CD14-positive monocyte (primary cell): ENCODE measurements around the gene RTRAF. TPM values are rescaled to one million over a fixed set of nuclear protein-coding genes. Genes with fewer than 3 reads are reported as not detected.

Experiments
- DNase-seq, 3 donors: peaks; one replicate each; pipeline ENCODE4 v3.0.0-alpha.2; 2011 to 2022
- H2AFZ ChIP-seq: 2 replicates; pipeline ENCODE4 v1.6.0; 2012; ENCODE audit warnings: mild to moderate bottlenecking, low read depth, low read length, inconsistent platforms; ENCODE audit not compliant: insufficient read depth, poor library complexity, severe bottlenecking
- H3K27ac ChIP-seq, 2 donors: 1 replicate in 1 of 2; 2 replicates in 1 of 2; pipeline ENCODE4 v1.5.1; 2012 to 2013; ENCODE audit warnings: low read length in 2 of 2, control low read depth in 1 of 2, inconsistent platforms in 1 of 2, low read depth in 1 of 2, mild to moderate bottlenecking in 1 of 2
- H3K27me3 ChIP-seq, 2 donors: one replicate each; pipeline versions ENCODE4 v1.6.0 to v1.6.1; 2011 to 2013; ENCODE audit warnings: low read length in 2 of 2; ENCODE audit not compliant: control insufficient read depth in 2 of 2, insufficient read depth in 2 of 2
- H3K36me3 ChIP-seq, 2 donors: replicated peaks in 1 of 2; 1 replicate in 1 of 2; 2 replicates in 1 of 2; pipeline versions ENCODE4 v1.5.1 to v1.6.1; 2012 to 2013; ENCODE audit warnings: low read length in 2 of 2, control low read depth in 1 of 2, inconsistent platforms in 1 of 2, mild to moderate bottlenecking in 1 of 2; ENCODE audit not compliant: insufficient read depth in 2 of 2, control insufficient read depth in 1 of 2
- H3K4me1 ChIP-seq, 2 donors: 1 replicate in 1 of 2; 2 replicates in 1 of 2; pipeline versions ENCODE4 v1.5.1 to v1.6.1; 2012 to 2013; ENCODE audit warnings: low read length in 2 of 2, control low read depth in 1 of 2, inconsistent platforms in 1 of 2, mild to moderate bottlenecking in 1 of 2, moderate library complexity in 1 of 2; ENCODE audit not compliant: insufficient read depth in 2 of 2, control insufficient read depth in 1 of 2
- H3K4me2 ChIP-seq: replicated peaks from 2 replicates; pipeline ENCODE3; 2012; ENCODE audit warnings: low read length, moderate library complexity, mild to moderate bottlenecking; ENCODE audit not compliant: poor library complexity, severe bottlenecking; ENCODE audit errors: extremely low read depth
- H3K4me3 ChIP-seq, 3 experiments: fragments of 200-600 bp in 1 of 3; sonication (generic) in 1 of 3; replicated peaks in 1 of 3; 1 replicate in 2 of 3; 2 replicates in 1 of 3; pipeline ENCODE4 v1.5.1; 2011 to 2013; ENCODE audit warnings: low read length in 3 of 3, mild to moderate bottlenecking in 3 of 3, control low read depth in 2 of 3, low read depth in 2 of 3, inconsistent platforms in 1 of 3, moderate library complexity in 1 of 3
- H3K79me2 ChIP-seq: 2 replicates; pipeline ENCODE4 v1.6.0; 2012; ENCODE audit warnings: mild to moderate bottlenecking, control low read depth, inconsistent platforms, low read length, moderate library complexity; ENCODE audit not compliant: insufficient read depth
- H3K9ac ChIP-seq: 2 replicates; pipeline ENCODE4 v1.6.0; 2017; ENCODE audit warnings: low read length, mild to moderate bottlenecking; ENCODE audit not compliant: insufficient read depth, poor library complexity, severe bottlenecking
- H3K9me3 ChIP-seq, 2 donors: replicated peaks in 1 of 2; 1 replicate in 1 of 2; 2 replicates in 1 of 2; pipeline versions ENCODE4 v1.5.1 to v1.6.1; 2012 to 2013; ENCODE audit warnings: low read length in 2 of 2, control low read depth in 1 of 2; ENCODE audit not compliant: control insufficient read depth in 1 of 2, insufficient read depth in 1 of 2
- H4K20me1 ChIP-seq: 2 replicates; pipeline ENCODE4 v1.6.0; 2012; ENCODE audit warnings: mild to moderate bottlenecking, low read length, control low read depth, moderate library complexity; ENCODE audit not compliant: insufficient read depth
- H3K27ac Mint-ChIP-seq, 7 donors: one replicate each; pipeline ENCODE4 v1.8.0; 2020; ENCODE audit warnings: mild to moderate bottlenecking in 7 of 7, mixed read lengths in 7 of 7, moderate library complexity in 6 of 7, inconsistent platforms in 2 of 7
- H3K27me3 Mint-ChIP-seq, 3 donors: one replicate each; pipeline ENCODE4 v1.8.0; 2021 to 2022; ENCODE audit warnings: low read depth in 3 of 3, mild to moderate bottlenecking in 3 of 3, mixed read lengths in 3 of 3, moderate library complexity in 3 of 3, inconsistent platforms in 1 of 3
- H3K36me3 Mint-ChIP-seq, 2 donors: one replicate each; pipeline ENCODE4 v1.8.0; 2020; ENCODE audit warnings: mixed read lengths in 2 of 2, inconsistent platforms in 1 of 2, mild to moderate bottlenecking in 1 of 2
- H3K4me1 Mint-ChIP-seq: one replicate; pipeline ENCODE4 v1.8.0; 2020; ENCODE audit warnings: mild to moderate bottlenecking, mixed read lengths
- H3K4me3 Mint-ChIP-seq, 2 donors: one replicate each; pipeline ENCODE4 v1.8.0; 2020; ENCODE audit warnings: mild to moderate bottlenecking in 2 of 2, mixed read lengths in 2 of 2, moderate library complexity in 1 of 2
- H3K9me3 Mint-ChIP-seq, 7 donors: one replicate each; pipeline ENCODE4 v1.8.0; 2020 to 2022; ENCODE audit warnings: mixed read lengths in 7 of 7, mild to moderate bottlenecking in 6 of 7, moderate library complexity in 6 of 7, inconsistent platforms in 2 of 7
- WGBS: methylation state at CpG from one replicate; pipeline ENCODE4 v1.1.5; 2013; ENCODE audit warnings: missing lambda C conversion rate; ENCODE audit not compliant: insufficient coverage; 5-methylcytosine and 5-hydroxymethylcytosine counted together
- intact Hi-C, 2 donors: fragments of 100-400 bp; cut with micrococcal nuclease; formaldehyde crosslinking; loops; one replicate each; pipeline versions ENCODE4 v1.15.0 to v1.15.1; 2023
- polyA plus RNA-seq, 3 donors: library from polyadenylated mRNA; depleted of rRNA in 1 of 3; unstranded in 2 of 3; stranded (reverse) in 1 of 3; fragments of 300-500 nt in 2 of 3; fragments of >200 nt in 1 of 3; fragmentation: Illumina TruSeq in 2 of 3; gene quantifications; 1 replicate in 2 of 3; 2 replicates in 1 of 3; pipeline ENCODE4 v1.2.3, GENCODE V29; 2012 to 2021
- TF ChIP-seq, protein P1 (sequence below): fragments of 200-600 bp; IDR thresholded peaks from one replicate; pipeline ENCODE4 v1.8.0; 2022; ENCODE audit warnings: antibody characterized with exemption, mild to moderate bottlenecking

Gene RTRAF
- polyA plus RNA-seq, 3 donors = 51.6 to 152 (median 149) TPM

DNA sequence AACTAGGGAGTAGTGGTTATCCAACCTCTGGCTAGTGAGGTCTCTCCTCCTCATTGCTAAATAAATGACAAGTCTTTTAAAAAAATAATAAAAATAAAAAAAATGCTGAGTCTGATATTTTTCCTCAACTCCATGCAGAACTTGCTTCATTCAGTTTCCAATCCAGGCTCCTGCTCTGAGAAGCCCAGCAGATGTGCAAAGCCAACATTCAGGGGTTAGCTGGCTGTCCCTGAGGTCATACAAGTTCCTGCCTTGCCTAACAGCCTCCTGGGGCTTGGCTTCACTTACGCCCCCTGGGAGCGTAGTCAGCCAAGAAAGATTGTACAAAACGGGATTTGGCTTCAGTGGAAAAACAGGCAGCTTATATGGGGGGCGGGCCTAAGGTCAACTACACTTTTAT is 23.3 kb downstream of the RTRAF start:
- Mint-ChIP-seq H3K27ac (no peak overlapping the region), H3K4me1 (peaks cover 4% of the 10 kb centered on the region), H3K9me3 (no peaks in the 10 kb centered on the region), H3K4me3 (no peak overlapping the region), H3K36me3 (peaks cover 39 to 43% of the 10 kb centered on the region in 2 donors), H3K27me3 (peaks cover 1 to 2% (median 1%) of the 10 kb centered on the region in 3 donors)
- Histone ChIP-seq H3K36me3 (peaks cover 40 to 43% of the 10 kb centered on the region in 2 donors), H3K9me3 (no peaks in the 10 kb centered on the region), H3K4me2 (no peak overlapping the region), H3K27me3 (no peaks in the 10 kb centered on the region), H2AFZ (no peak overlapping the region), H3K27ac (no peak overlapping the region), H4K20me1 (no peaks in the 10 kb centered on the region), H3K9ac (no peak overlapping the region), H3K79me2 (no peaks in the 10 kb centered on the region), H3K4me1 (no peaks in the 10 kb centered on the region), H3K4me3 (no peak overlapping the region)
- 84% methylated on average over 3 of the region's 4 CpGs for WGBS
- intact Hi-C loops = no loop called here
- no peak for DNase-seq
- TF ChIP-seq, protein P1, sequence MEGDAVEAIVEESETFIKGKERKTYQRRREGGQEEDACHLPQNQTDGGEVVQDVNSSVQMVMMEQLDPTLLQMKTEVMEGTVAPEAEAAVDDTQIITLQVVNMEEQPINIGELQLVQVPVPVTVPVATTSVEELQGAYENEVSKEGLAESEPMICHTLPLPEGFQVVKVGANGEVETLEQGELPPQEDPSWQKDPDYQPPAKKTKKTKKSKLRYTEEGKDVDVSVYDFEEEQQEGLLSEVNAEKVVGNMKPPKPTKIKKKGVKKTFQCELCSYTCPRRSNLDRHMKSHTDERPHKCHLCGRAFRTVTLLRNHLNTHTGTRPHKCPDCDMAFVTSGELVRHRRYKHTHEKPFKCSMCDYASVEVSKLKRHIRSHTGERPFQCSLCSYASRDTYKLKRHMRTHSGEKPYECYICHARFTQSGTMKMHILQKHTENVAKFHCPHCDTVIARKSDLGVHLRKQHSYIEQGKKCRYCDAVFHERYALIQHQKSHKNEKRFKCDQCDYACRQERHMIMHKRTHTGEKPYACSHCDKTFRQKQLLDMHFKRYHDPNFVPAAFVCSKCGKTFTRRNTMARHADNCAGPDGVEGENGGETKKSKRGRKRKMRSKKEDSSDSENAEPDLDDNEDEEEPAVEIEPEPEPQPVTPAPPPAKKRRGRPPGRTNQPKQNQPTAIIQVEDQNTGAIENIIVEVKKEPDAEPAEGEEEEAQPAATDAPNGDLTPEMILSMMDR = no peak

DNA sequence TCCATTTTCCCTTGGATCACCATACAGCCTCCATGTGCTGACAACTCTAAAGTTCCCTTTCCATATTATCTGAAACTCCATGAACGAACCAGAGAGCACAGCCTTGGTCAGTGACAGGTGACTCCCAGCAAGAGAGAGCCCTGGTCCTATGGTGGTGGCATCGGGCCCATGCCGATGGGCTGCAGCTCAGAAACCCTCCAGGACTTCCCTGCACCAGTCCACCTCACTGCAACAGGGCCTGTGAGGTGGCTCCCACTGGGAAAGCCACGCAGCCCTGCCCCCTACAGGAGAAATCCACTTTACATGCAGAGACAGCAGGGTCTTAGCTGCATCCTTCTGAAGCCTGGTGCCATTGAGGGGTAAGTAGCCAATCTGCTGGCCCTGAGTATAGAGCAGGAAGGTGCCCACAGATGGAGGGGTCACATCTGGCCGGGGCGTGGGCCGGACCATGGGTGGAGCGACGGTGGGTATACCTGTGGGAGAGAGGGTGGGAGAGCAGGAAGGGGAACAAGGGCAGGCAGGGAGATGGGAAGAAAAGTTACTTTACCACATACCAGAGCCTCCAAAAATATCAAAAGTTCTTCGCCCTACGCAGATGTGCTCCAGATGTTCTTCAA is 24.7 kb downstream of the RTRAF start:
- Mint-ChIP-seq H3K36me3 (peaks cover 26 to 30% of the 10 kb centered on the region in 2 donors), H3K4me3 (no peak overlapping the region), H3K27me3 (peaks cover 1 to 4% (median 1%) of the 10 kb centered on the region in 3 donors), H3K9me3 (no peaks in the 10 kb centered on the region), H3K27ac (no peak overlapping the region), H3K4me1 (peaks cover 4% of the 10 kb centered on the region)
- WGBS = 86% methylated on average over 3 of the region's 11 CpGs
- H3K9ac ChIP-seq = no peak overlapping the region
- H3K9me3 ChIP-seq = no peaks in the 10 kb centered on the region
- no peaks in the 10 kb centered on the region for H3K27me3 ChIP-seq
- H4K20me1 ChIP-seq = no peaks in the 10 kb centered on the region
- TF ChIP-seq, protein P1 = peak; percentile 30
- no peak for DNase-seq
- no peaks in the 10 kb centered on the region for H3K4me1 ChIP-seq
- H3K79me2 ChIP-seq = no peaks in the 10 kb centered on the region
- H3K4me2 ChIP-seq = no peak overlapping the region
- intact Hi-C loops = no loop called here
- no peak overlapping the region for H2AFZ ChIP-seq
- H3K36me3 ChIP-seq = peaks cover 26 to 28% of the 10 kb centered on the region in 2 donors
- no peak overlapping the region for H3K27ac ChIP-seq
- no peak overlapping the region for H3K4me3 ChIP-seq
